Muscle layer of duodenum (tissue), 2 donors: ENCODE measurements around the gene SLC5A1.

ENCODE experiments used
- H3K27ac ChIP-seq: one replicate; pipeline ENCODE4 v1.7.0; 2013; ENCODE audit warnings: mild to moderate bottlenecking, low read length
- H3K27me3 ChIP-seq: one replicate; pipeline ENCODE4 v1.7.0; 2013; ENCODE audit warnings: low read depth, mild to moderate bottlenecking, control low read depth, low read length
- H3K36me3 ChIP-seq, 2 donors: one replicate each; pipeline ENCODE4 v1.7.0; 2013; ENCODE audit warnings: low read length in 2 of 2, control low read depth in 1 of 2, mild to moderate bottlenecking in 1 of 2; ENCODE audit not compliant: insufficient read depth in 2 of 2, control insufficient read depth in 1 of 2
- H3K4me1 ChIP-seq, 2 donors: one replicate each; pipeline ENCODE4 v1.7.0; 2013; ENCODE audit warnings: low read length in 2 of 2, mild to moderate bottlenecking in 2 of 2, control low read depth in 1 of 2, moderate library complexity in 1 of 2; ENCODE audit not compliant: insufficient read depth in 2 of 2, control insufficient read depth in 1 of 2
- H3K4me3 ChIP-seq, 2 donors: one replicate each; pipeline ENCODE4 v1.7.0; 2013; ENCODE audit warnings: low read length in 2 of 2, low read depth in 1 of 2, mild to moderate bottlenecking in 1 of 2
- H3K9me3 ChIP-seq, 2 donors: one replicate each; pipeline ENCODE4 v1.7.0; 2013; ENCODE audit warnings: low read length in 2 of 2, control low read depth in 1 of 2, mild to moderate bottlenecking in 1 of 2; ENCODE audit not compliant: control insufficient read depth in 1 of 2
- donor health status: healthy.

Gene SLC5A1

DNA sequence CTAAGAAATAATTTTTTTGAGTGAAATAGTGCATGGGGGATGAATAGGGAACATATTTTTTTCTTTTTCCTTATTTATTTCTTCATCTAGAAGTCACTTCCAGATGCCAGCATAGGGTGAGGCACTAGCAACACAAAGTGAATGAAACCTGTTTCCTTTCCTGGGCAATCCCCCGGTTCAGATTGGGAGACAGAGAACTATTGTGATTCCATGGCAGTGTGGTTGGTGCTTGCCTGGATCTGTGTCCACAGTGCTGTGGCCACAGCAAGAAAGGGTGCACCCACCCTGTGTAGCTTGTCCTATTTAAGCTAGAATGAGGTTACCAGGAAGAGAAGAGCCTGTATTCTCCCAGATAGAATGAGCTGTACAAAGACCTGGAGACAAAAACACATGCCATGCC is 57.6 kb downstream of the SLC5A1 start:
- H3K27ac ChIP-seq: no peak overlapping the region
- no peaks in the 10 kb centered on the region for H3K9me3 ChIP-seq
- H3K4me1 ChIP-seq: no peaks in the 10 kb centered on the region
- no peaks in the 10 kb centered on the region for H3K27me3 ChIP-seq
- no peak overlapping the region for H3K4me3 ChIP-seq
- no peaks in the 10 kb centered on the region for H3K36me3 ChIP-seq

DNA sequence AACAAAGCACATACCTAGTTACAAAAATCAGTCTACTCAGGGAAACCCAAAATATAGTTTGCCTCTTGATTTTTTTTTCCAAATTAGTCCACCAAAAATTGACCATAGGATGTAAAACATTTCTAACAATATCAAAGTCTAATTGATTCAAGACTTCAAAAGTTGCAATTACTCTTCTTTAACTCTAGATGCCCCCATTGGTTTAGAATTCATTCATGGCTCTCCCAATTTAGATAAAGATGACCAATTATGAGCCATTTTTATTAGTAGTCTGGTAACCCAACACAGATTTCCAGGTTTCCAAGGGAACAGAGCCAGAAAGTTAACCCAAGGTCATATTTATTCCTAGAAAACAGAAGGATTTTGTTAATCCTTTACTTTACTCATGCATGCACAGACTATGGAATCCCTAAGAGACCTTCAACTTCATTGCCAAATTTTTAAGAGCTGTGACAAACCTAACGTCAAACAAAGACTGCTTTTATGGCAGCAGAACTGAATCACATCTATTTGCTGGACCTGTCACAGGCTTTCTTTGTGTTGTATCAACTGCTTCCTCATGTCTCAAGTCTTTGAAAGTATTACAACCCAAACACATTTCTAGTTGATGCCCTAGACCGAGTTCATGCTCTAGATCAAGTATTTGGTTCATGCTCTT is 60.7 kb downstream of the SLC5A1 start:
- H3K27me3 ChIP-seq: no peaks in the 10 kb centered on the region
- H3K27ac ChIP-seq: no peak overlapping the region
- no peaks in the 10 kb centered on the region for H3K36me3 ChIP-seq
- no peaks in the 10 kb centered on the region for H3K9me3 ChIP-seq
- H3K4me3 ChIP-seq: no peak overlapping the region
- no peaks in the 10 kb centered on the region for H3K4me1 ChIP-seq

DNA sequence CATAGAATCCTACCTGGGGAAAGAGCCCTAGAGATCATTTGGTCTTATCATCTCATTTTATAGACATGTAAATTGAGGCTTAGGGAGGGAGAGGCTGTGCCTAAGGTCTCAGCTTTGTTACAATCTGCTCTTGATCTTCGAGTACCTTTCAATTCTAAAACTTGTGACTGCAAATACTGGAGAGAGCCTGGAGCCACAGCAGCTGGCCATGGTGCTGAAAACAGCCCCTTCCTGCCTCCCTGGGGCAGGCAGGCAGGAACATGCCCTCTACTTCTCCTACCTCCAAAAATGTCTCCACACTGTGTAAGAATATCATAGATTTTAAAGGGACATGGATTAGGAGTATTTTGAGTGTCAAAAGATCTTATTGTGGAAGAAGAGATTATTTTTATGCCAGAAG is 63.9 kb downstream of the SLC5A1 start:
- Histone ChIP-seq H3K36me3 (peaks cover 0 to 4% of the 10 kb centered on the region in 2 donors), H3K27ac (no peak overlapping the region), H3K4me3 (no peak overlapping the region), H3K4me1 (no peaks in the 10 kb centered on the region), H3K9me3 (no peaks in the 10 kb centered on the region), H3K27me3 (no peaks in the 10 kb centered on the region)

DNA sequence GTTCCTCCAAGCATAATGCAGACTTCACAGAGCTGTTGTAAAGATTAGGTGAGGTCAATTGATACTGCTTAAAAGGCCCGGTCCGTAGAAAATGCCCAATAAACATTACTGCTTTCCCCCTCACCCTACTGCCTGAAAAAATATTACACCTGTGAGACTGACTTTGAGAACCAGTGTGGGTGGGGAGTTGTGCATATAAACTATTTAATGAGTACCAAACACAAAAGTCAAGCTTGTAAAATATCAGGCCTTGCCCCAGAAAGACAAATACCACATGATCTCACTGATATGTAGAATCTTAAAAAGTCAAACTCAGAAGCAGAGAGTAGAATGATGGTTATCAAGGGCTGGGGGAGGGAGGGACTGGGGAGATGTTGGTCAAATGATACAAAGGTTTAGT is 69.3 kb downstream of the SLC5A1 start:
- H3K27me3 ChIP-seq: no peaks in the 10 kb centered on the region

DNA sequence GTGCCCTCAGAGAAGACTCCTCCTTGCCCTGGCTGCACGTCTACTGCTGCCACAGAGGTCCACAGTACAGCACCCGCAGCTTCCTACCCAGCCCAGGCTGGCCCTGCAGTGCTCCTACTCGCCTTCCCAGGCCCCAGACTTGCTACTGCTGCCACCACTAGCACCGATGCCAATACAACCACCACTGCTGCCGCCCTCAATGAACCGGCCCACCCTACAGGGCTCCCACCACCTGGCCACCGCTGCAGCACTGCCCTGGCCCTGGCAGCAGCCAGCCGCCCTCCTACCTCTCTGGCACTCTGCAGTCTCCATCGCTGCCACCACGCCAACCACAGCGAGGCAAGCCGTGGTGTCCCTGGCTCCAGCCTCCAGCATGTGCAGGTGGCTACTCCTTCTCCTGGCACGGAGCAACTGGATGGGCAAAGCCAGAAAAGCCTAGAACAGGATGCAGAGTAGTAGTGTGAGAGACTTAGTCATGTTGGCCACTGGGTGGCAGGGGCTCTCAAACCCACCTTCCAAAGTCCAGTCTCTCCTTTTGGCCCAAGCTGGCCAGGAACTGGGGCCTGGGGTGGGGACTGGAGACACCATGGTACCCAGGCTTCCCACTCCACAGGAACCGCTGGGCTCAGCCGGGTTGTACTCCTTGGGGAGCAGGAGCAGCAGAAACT is 76.6 kb downstream of the SLC5A1 start:
- no peak overlapping the region for H3K4me3 ChIP-seq
- no peaks in the 10 kb centered on the region for H3K4me1 ChIP-seq
- no peaks in the 10 kb centered on the region for H3K36me3 ChIP-seq
- H3K27ac ChIP-seq: no peak overlapping the region
- no peaks in the 10 kb centered on the region for H3K9me3 ChIP-seq
- no peaks in the 10 kb centered on the region for H3K27me3 ChIP-seq

More for the DNA sequence above, 69.3 kb downstream of the SLC5A1 start:
- H3K9me3 ChIP-seq: no peaks in the 10 kb centered on the region
- H3K27ac ChIP-seq: no peak overlapping the region
- H3K4me1 ChIP-seq: no peaks in the 10 kb centered on the region
- peaks cover 0 to 4% of the 10 kb centered on the region in 2 donors for H3K36me3 ChIP-seq
- H3K4me3 ChIP-seq: no peak overlapping the region

DNA sequence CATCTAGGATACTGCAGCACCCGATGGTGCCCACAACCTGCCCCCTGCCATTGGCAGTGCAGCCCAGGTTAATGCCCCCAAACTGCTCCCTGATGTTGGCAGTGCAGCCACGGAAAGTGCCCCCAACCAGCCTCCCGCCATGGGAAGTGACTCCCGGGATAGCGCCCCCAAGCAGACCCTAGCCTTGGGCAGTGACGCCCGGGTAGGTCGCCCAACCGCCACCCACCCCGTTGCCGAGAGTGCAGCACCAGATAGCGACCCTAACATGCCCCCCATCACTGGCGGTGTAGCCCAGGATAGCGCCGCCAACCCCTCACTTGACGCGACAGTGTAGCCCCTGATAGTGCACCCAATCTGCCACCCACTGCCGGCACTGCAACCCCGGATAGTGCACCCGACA is 77.5 kb downstream of the SLC5A1 start:
- H3K9me3 ChIP-seq: no peaks in the 10 kb centered on the region
- H3K27me3 ChIP-seq: no peaks in the 10 kb centered on the region
- no peaks in the 10 kb centered on the region for H3K36me3 ChIP-seq
- no peak overlapping the region for H3K4me3 ChIP-seq
- H3K4me1 ChIP-seq: no peaks in the 10 kb centered on the region
- no peak overlapping the region for H3K27ac ChIP-seq

DNA sequence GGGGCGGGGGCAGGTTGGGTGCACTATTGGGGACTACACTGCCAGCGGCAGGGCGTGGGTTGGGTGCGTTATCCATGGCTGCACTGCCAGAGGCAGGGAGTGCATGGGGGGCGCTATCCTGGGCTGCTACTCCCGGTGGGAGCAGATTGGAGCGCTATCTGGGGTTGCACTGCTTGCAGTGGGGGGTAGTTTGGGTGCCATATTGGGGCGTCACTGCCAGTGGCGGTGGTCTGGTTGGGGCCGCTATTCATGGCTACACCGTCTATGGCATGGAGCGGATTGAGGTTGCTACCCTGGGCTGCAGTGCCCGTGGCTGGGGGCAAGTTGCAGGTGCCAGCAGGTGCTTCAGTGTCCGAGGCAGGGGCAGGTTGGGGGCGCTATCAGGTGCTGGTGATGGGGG is 79.8 kb downstream of the SLC5A1 start:
- H3K27me3 ChIP-seq: no peaks in the 10 kb centered on the region
- no peak overlapping the region for H3K27ac ChIP-seq
- no peaks in the 10 kb centered on the region for H3K4me1 ChIP-seq
- no peaks in the 10 kb centered on the region for H3K9me3 ChIP-seq
- no peaks in the 10 kb centered on the region for H3K36me3 ChIP-seq
- H3K4me3 ChIP-seq: no peak overlapping the region

DNA sequence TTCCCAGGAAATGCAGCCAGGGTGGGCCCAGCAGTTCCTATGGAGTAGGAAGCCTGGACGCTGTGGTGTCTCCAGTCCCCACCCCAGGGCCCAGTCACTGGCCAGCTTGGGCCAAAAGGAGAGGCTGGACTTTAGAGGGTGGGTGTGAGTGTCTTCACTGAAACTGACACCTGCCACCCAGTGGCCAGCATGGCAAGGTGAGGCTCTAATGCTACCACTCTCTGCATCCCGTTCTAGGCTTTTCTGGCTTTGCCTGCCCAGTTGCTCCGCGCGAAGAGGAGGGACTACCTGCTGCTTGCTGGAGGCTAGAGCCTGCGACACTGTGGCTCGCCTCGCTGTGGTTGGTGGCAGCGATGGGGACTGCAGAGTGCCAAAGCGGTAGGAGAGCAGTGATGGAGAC is 80.6 kb downstream of the SLC5A1 start:
- H3K27me3 ChIP-seq: no peaks in the 10 kb centered on the region
- no peaks in the 10 kb centered on the region for H3K9me3 ChIP-seq
- H3K36me3 ChIP-seq: no peaks in the 10 kb centered on the region
- H3K4me1 ChIP-seq: no peaks in the 10 kb centered on the region
- H3K27ac ChIP-seq: no peak overlapping the region
- H3K4me3 ChIP-seq: no peak overlapping the region

DNA sequence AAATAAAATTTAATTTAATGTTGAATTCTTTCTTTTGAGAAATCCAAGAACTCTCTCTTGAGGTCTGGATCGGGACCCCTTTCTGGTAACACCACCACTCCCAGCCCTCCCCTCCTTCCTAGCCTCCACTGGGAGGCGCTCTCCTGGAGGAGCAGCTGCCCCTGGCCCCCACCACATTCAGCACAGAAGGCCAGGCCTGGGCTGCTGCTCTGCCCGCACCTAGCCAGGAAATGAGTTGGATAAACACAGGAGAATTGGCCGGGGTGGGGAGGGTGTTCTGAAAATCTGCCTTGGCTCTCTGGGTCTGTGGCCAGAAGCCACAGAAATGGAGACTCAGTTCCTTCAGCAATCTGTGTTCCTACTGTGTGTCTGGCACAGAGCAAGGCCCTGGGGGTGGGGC is 84.8 kb downstream of the SLC5A1 start:
- Histone ChIP-seq H3K9me3 (no peaks in the 10 kb centered on the region), H3K4me3 (no peak overlapping the region), H3K27ac (no peak overlapping the region), H3K4me1 (no peaks in the 10 kb centered on the region), H3K27me3 (no peaks in the 10 kb centered on the region), H3K36me3 (no peaks in the 10 kb centered on the region)

DNA sequence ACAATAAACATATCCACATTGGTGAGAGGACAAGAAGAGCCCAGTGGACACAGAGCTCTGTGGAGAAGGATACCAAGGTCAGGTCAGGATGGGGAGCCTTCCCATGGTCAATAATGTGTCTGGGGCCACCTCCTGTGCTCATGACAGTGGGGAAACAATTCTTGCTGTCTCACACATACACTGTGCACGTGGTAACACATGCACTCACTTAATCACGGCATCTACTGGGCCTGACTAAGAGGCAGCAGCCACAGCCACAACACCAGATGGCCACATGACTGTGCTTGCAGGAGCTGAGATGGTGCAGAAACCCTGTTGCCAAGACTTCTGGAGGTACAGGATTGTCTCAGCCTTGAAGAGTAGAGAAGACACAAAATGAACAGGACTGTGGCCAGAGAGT is 87.4 kb downstream of the SLC5A1 start:
- no peak overlapping the region for H3K4me3 ChIP-seq
- no peaks in the 10 kb centered on the region for H3K4me1 ChIP-seq
- no peaks in the 10 kb centered on the region for H3K27me3 ChIP-seq
- H3K36me3 ChIP-seq: no peaks in the 10 kb centered on the region
- H3K9me3 ChIP-seq: no peaks in the 10 kb centered on the region
- H3K27ac ChIP-seq: no peak overlapping the region

DNA sequence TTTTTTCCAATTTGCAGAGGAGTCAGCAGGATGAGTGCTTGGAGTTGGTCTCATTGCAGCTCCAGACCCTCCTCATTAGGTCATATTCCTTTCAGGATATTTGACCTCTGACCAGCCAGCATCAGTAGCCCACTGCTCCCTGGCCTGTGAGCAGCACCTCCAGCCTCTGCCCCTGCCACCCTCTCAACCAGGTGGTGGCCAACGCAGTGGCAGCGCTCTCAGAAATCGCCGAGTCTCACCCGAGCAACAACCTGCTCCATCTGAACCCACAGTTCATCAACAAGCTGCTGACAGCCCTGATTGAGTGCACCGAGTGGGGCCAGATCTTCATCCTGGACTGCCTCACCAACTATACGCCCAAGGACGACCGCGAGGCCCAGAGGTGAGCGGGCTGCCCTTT is 89.1 kb downstream of the SLC5A1 start:
- H3K4me3 ChIP-seq: no peak overlapping the region
- H3K36me3 ChIP-seq: no peaks in the 10 kb centered on the region
- no peak overlapping the region for H3K27ac ChIP-seq
- no peaks in the 10 kb centered on the region for H3K27me3 ChIP-seq
- H3K9me3 ChIP-seq: no peaks in the 10 kb centered on the region
- no peaks in the 10 kb centered on the region for H3K4me1 ChIP-seq

DNA sequence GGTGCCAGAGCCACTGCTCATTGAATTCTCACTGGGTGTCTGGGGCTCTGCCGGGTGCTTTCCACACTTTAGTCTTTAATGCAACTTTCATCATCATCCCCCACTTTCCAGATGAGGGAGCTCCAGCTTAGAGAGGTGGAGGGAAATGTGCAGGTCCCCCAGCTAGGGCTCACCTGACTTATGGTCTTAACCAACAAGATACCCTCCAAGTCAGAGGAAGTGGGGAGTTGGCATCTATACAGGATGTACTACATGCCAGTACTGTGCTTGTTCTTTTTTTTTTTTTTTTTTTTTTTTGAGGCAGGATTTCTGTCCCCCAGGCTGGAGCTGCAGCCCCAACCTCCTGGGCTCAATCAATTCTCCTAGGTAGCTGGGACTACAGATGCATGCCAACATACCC is 89.7 kb downstream of the SLC5A1 start:
- Histone ChIP-seq H3K4me3 (no peak overlapping the region), H3K27ac (no peak overlapping the region), H3K36me3 (no peaks in the 10 kb centered on the region), H3K9me3 (no peaks in the 10 kb centered on the region), H3K4me1 (no peaks in the 10 kb centered on the region), H3K27me3 (no peaks in the 10 kb centered on the region)
